Activated naive CD8-positive, alpha-beta T cell treated with anti-CD3 and anti-CD28 coated beads for 36 hours (primary cell): ENCODE measurements around the gene ICAM2. TPM values are rescaled to one million over a fixed set of nuclear protein-coding genes. Genes with fewer than 3 reads are reported as not detected.

Experiments used
- DNase-seq: peaks from one replicate; pipeline ENCODE4 v3.0.0; 2021
- H3K27ac Mint-ChIP-seq: one replicate; pipeline ENCODE4 v1.8.0; 2022; ENCODE audit warnings: mild to moderate bottlenecking, moderate library complexity, mixed read lengths
- H3K27me3 Mint-ChIP-seq: one replicate; pipeline ENCODE4 v1.8.0; 2022; ENCODE audit warnings: mild to moderate bottlenecking, mixed read lengths
- H3K36me3 Mint-ChIP-seq: one replicate; pipeline ENCODE4 v1.8.0; 2021; ENCODE audit warnings: mild to moderate bottlenecking, mixed read lengths
- H3K4me1 Mint-ChIP-seq: one replicate; pipeline ENCODE4 v1.8.0; 2021; ENCODE audit warnings: mixed read lengths
- H3K4me3 Mint-ChIP-seq: one replicate; pipeline ENCODE4 v1.8.0; 2022; ENCODE audit warnings: mild to moderate bottlenecking, moderate library complexity, mixed read lengths
- H3K9me3 Mint-ChIP-seq: one replicate; pipeline ENCODE4 v1.8.0; 2022; ENCODE audit warnings: mixed read lengths
- total RNA-seq, 2 experiments: library from RNA; stranded (reverse); gene quantifications; one replicate each; pipeline ENCODE4 v1.2.3, GENCODE V29; 2021

ICAM2 gene
- total RNA-seq, 2 experiments from 2014 or later = 52.9 to 54.5 TPM

- no peaks in the 10 kb centered on the region for H3K9me3 Mint-ChIP-seq
- no peak overlapping the region for H3K4me3 Mint-ChIP-seq
- peaks cover 17% of the 10 kb centered on the region for H3K36me3 Mint-ChIP-seq
- DNase-seq = no peak
- no peak overlapping the region for H3K27ac Mint-ChIP-seq
- H3K4me1 Mint-ChIP-seq = peaks cover 13% of the 10 kb centered on the region
- H3K27me3 Mint-ChIP-seq = no peaks in the 10 kb centered on the region
These were observed 35.0 kb upstream of the ICAM2 start for GRCh38 chr17:64055183-64056142.

GRCh38 chr17:64054304-64054703 is 33.9 kb upstream of the ICAM2 start:
- no peak overlapping the region for H3K4me3 Mint-ChIP-seq
- peaks cover 15% of the 10 kb centered on the region for H3K4me1 Mint-ChIP-seq
- H3K9me3 Mint-ChIP-seq = no peaks in the 10 kb centered on the region
- peaks cover 6% of the 10 kb centered on the region for H3K36me3 Mint-ChIP-seq
- no peak overlapping the region for H3K27ac Mint-ChIP-seq
- no peaks in the 10 kb centered on the region for H3K27me3 Mint-ChIP-seq
- no peak for DNase-seq

- Mint-ChIP-seq H3K4me1 (peaks cover 13% of the 10 kb centered on the region), H3K9me3 (no peaks in the 10 kb centered on the region), H3K4me3 (no peak overlapping the region), H3K27ac (no peak overlapping the region), H3K27me3 (no peaks in the 10 kb centered on the region), H3K36me3 (peaks cover 6% of the 10 kb centered on the region)
- no peak for DNase-seq
These were observed 32.7 kb upstream of the ICAM2 start for GRCh38 chr17:64053101-64053500.

GRCh38 chr17:64051153-64051552 is 30.7 kb upstream of the ICAM2 start:
- H3K4me3 Mint-ChIP-seq = no peak overlapping the region
- peaks cover 13% of the 10 kb centered on the region for H3K4me1 Mint-ChIP-seq
- peak overlapping the region; percentile 2 for H3K27ac Mint-ChIP-seq
- H3K9me3 Mint-ChIP-seq = no peaks in the 10 kb centered on the region
- H3K36me3 Mint-ChIP-seq = peaks cover 6% of the 10 kb centered on the region
- no peak for DNase-seq
- no peaks in the 10 kb centered on the region for H3K27me3 Mint-ChIP-seq

- H3K36me3 Mint-ChIP-seq = peaks cover 10% of the 10 kb centered on the region
- H3K27ac Mint-ChIP-seq = no peak overlapping the region
- no peaks in the 10 kb centered on the region for H3K9me3 Mint-ChIP-seq
- no peaks in the 10 kb centered on the region for H3K27me3 Mint-ChIP-seq
- DNase-seq = no peak
- peaks cover 13% of the 10 kb centered on the region for H3K4me1 Mint-ChIP-seq
- H3K4me3 Mint-ChIP-seq = no peak overlapping the region
These were observed 28.4 kb upstream of the ICAM2 start for GRCh38 chr17:64048805-64049204.

GRCh38 chr17:64045176-64045575 is 24.7 kb upstream of the ICAM2 start:
- Mint-ChIP-seq H3K27me3 (no peaks in the 10 kb centered on the region), H3K9me3 (no peaks in the 10 kb centered on the region), H3K36me3 (peaks cover 4% of the 10 kb centered on the region), H3K4me3 (no peak overlapping the region), H3K27ac (no peak overlapping the region), H3K4me1 (peaks cover 2% of the 10 kb centered on the region)
- no peak for DNase-seq

GRCh38 chr17:64042700-64043485 is 22.5 kb upstream of the ICAM2 start:
- DNase-seq = no peak
- Mint-ChIP-seq H3K9me3 (no peaks in the 10 kb centered on the region), H3K4me3 (no peak overlapping the region), H3K27ac (no peak overlapping the region), H3K27me3 (no peaks in the 10 kb centered on the region), H3K4me1 (no peaks in the 10 kb centered on the region), H3K36me3 (peaks cover 4% of the 10 kb centered on the region)

- H3K27ac Mint-ChIP-seq = no peak overlapping the region
- no peaks in the 10 kb centered on the region for H3K4me1 Mint-ChIP-seq
- peaks cover 4% of the 10 kb centered on the region for H3K36me3 Mint-ChIP-seq
- no peak for DNase-seq
- no peaks in the 10 kb centered on the region for H3K27me3 Mint-ChIP-seq
- no peak overlapping the region for H3K4me3 Mint-ChIP-seq
- H3K9me3 Mint-ChIP-seq = no peaks in the 10 kb centered on the region
These were observed 21.5 kb upstream of the ICAM2 start for GRCh38 chr17:64041912-64042311.

- no peaks in the 10 kb centered on the region for H3K4me1 Mint-ChIP-seq
- no peak for DNase-seq
- peaks cover 2% of the 10 kb centered on the region for H3K36me3 Mint-ChIP-seq
- H3K4me3 Mint-ChIP-seq = no peak overlapping the region
- H3K9me3 Mint-ChIP-seq = no peaks in the 10 kb centered on the region
- no peak overlapping the region for H3K27ac Mint-ChIP-seq
- H3K27me3 Mint-ChIP-seq = no peaks in the 10 kb centered on the region
These were observed 19.8 kb upstream of the ICAM2 start for GRCh38 chr17:64040206-64040605.

- no peaks in the 10 kb centered on the region for H3K4me1 Mint-ChIP-seq
- DNase-seq = no peak
- no peaks in the 10 kb centered on the region for H3K27me3 Mint-ChIP-seq
- no peaks in the 10 kb centered on the region for H3K9me3 Mint-ChIP-seq
- H3K27ac Mint-ChIP-seq = no peak overlapping the region
- H3K36me3 Mint-ChIP-seq = no peaks in the 10 kb centered on the region
- H3K4me3 Mint-ChIP-seq = no peak overlapping the region
These were observed 18.6 kb upstream of the ICAM2 start for GRCh38 chr17:64039106-64039400.

GRCh38 chr17:64038331-64039105 is 18.1 kb upstream of the ICAM2 start:
- no peak overlapping the region for H3K27ac Mint-ChIP-seq
- no peaks in the 10 kb centered on the region for H3K9me3 Mint-ChIP-seq
- no peaks in the 10 kb centered on the region for H3K27me3 Mint-ChIP-seq
- no peaks in the 10 kb centered on the region for H3K4me1 Mint-ChIP-seq
- H3K36me3 Mint-ChIP-seq = no peaks in the 10 kb centered on the region
- no peak for DNase-seq
- H3K4me3 Mint-ChIP-seq = no peak overlapping the region

GRCh38 chr17:64037802-64038201 is 17.4 kb upstream of the ICAM2 start:
- no peak for DNase-seq
- H3K9me3 Mint-ChIP-seq = no peaks in the 10 kb centered on the region
- H3K27me3 Mint-ChIP-seq = no peaks in the 10 kb centered on the region
- no peak overlapping the region for H3K4me3 Mint-ChIP-seq
- H3K4me1 Mint-ChIP-seq = no peaks in the 10 kb centered on the region
- no peak overlapping the region for H3K27ac Mint-ChIP-seq
- no peaks in the 10 kb centered on the region for H3K36me3 Mint-ChIP-seq

- H3K4me1 Mint-ChIP-seq = no peaks in the 10 kb centered on the region
- H3K9me3 Mint-ChIP-seq = no peaks in the 10 kb centered on the region
- no peaks in the 10 kb centered on the region for H3K36me3 Mint-ChIP-seq
- DNase-seq = no peak
- no peak overlapping the region for H3K27ac Mint-ChIP-seq
- H3K27me3 Mint-ChIP-seq = no peaks in the 10 kb centered on the region
- H3K4me3 Mint-ChIP-seq = no peak overlapping the region
These were observed 16.7 kb upstream of the ICAM2 start for GRCh38 chr17:64037180-64037579.

- no peaks in the 10 kb centered on the region for H3K27me3 Mint-ChIP-seq
These were observed 15.9 kb upstream of the ICAM2 start for GRCh38 chr17:64036198-64036922.

More at GRCh38 chr17:64036198-64036922, 15.9 kb upstream of the ICAM2 start:
- Mint-ChIP-seq H3K9me3 (no peaks in the 10 kb centered on the region), H3K27ac (no peak overlapping the region), H3K4me1 (no peaks in the 10 kb centered on the region), H3K4me3 (no peak overlapping the region), H3K36me3 (no peaks in the 10 kb centered on the region)
- no peak for DNase-seq
